ENCODE data around the gene TNXB.
"Not testable (repeated sequence)": the region's sequence is repeated elsewhere in the genome, so short reads cannot be mapped to it uniquely, and the experiment has no call there.

The TNXB gene

DNA sequence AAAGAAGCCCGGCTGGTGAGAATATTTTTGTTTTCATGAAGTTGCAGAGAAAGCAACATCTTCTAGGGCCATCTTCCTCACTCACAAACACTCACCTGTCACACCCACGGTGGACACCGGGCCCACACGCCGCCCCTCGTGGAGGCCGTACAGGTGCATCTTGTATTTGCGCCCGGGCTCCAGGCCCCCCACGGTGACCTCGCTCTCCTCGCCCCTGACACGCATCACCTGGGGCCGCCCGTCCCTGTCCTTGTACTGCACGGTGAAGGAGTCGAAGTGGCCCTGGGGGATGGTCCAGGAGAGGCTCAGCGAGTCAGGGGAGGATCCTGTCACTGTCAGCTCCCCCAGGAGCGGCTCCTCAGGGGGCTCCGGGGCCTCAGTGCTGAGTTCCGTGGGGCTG is 53.4 kb downstream of the TNXB start:
- not testable (repeated sequence) for DNase-seq

DNA sequence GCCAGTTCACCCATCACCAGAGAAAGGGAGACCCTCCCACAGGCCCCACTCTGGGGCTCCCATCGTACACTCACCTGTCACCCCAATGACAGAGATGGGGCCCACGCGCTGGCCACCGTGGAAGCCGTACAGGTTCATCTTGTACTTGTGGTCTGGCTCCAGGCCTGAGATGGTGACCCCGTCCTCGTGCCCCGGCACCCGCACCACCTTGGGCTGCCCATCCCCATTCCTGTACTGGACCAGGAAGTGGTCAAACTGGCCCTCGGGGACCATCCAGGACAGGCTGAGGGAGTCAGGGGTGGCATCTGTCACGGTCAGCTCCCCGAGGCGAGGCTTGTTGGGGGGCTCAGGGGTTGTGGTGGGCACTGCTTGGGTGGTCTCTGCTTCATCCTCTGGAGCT is 55.8 kb downstream of the TNXB start:
- DNase-seq: not testable (repeated sequence)

DNA sequence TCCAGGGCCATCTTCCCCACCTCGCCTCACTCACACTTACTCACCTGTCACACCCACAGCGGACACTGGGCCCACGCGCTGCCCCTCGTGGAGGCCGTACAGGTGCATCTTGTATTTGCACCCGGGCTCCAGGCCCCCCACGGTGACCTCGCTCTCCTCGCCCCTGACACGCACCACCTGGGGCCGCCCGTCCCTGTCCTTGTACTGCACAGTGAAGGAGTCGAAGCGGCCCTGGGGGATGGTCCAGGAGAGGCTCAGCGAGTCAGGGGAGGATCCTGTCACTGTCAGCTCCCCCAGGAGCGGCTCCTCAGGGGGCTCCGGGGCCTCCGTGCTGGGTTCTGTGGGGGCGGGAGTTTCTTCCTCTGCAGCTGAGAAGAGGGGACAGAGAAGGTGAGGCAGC is 56.5 kb downstream of the TNXB start:
- not testable (repeated sequence) for DNase-seq

DNA sequence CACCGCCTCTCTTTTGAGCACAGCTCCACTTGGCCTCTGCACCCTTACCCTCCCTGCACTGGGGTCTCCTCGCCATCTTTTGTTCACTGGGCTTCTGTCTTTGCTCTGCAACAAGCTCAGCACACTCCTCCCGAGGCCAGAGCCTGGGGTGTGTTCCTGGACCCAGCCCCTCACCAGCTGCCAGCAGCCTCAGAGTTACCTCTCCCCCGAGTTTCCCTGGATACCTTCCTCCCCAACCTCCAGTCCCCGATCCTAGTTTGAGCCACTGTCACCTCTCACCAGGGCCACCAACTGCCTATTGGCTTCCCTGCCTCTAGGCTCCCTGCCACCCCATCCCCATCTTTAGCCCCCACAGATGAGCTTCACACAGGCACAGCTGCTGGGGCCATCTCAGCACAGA is 58.6 kb downstream of the TNXB start:
- DNase-seq: no peak

DNA sequence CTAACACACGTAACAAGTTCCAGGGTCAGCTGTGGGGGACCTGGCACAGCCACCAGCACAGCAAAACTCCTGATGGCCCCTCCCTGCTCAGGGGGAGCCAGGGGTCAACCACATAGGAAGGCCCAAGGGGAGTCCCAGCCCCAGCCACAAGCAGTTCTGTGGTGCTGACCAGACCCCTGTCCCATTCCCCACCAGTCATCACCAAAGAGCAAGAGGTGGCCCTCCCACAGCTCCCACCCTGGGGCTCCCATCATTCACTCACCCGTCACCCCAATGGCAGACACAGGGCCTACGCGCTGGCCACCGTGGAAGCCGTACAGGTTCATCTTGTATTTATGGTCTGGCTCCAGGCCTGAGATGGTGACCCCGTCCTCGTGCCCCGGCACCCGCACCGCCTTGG is 59.4 kb downstream of the TNXB start:
- DNase-seq: not testable (repeated sequence)

DNA sequence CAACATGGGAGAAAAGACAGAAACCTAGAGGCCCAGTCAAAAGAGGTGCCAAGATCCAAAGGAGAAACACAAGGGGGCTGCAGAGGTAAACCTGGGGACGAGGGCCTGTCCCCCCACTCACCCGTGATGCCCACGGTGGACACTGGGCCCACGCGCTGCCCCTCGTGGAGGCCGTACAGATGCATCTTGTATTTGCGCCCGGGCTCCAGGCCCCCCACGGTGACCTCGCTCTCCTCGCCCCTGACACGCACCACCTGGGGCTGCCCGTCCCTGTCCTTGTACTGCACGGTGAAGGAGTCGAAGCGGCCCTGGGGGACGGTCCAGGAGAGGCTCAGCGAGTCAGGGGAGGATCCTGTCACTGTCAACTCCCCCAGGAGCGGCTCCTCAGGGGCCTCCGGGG is 60.0 kb downstream of the TNXB start:
- not testable (repeated sequence) for DNase-seq

DNA sequence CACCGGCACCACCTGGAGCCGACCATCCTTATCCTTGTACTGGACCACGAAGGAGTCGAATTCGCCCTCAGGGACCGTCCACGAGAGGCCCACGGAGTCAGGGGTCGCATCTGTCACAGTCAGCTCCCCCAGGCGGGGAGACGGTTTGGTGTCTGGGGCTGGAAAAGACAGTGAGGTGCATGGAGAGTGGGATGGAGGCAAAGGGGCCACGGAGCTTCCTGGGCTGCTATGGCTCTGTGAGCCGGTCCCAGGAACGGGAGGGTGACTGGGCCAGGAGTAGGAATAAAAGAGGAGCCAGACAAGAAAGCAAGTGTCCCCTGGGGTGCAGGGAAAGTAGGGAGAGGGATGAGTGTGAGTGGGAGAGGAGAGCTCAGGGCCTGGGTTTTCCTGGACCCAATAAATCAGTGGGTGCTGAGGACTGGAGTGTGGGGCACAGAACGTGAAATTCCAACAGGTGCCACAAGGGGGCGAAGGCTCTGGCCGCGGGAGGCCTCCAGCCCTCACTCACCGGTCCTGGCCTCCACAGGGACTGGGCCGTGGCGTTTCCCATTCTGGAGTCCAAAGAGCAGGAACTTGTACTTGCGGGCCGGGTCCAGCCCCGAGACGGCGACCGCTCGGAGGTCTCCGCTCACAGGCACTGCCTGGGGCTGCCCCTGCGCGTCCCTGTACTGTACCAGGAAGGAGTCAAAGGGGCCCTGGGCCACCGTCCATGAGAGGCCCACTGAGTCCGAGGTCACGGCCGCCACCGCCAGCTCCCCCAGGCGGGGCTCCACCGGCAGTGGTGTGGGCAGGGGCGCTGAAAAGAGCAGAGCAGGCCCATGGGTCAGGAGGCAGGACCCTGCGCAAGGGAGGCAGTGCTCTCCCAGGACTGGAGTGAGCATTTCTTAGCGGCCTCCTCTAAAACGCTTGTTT is 61.0 kb downstream of the TNXB start:
- no peak for DNase-seq

DNA sequence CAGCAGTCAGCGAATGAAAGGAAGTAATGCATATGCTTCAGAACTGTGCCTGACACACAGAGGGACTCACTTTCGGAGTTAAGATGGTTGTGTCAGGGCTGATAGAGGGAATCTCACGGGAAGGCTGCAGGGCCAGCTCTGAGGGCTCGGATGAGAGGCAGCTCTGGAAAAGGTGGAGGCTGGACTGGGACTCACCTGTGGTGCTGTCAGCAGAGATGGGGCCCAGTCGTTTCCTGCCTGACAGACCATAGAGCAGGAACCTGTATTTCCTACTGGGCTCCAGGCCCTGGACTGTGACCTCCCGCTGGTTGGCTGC is 61.6 kb downstream of the TNXB start:
- no peak for DNase-seq

DNA sequence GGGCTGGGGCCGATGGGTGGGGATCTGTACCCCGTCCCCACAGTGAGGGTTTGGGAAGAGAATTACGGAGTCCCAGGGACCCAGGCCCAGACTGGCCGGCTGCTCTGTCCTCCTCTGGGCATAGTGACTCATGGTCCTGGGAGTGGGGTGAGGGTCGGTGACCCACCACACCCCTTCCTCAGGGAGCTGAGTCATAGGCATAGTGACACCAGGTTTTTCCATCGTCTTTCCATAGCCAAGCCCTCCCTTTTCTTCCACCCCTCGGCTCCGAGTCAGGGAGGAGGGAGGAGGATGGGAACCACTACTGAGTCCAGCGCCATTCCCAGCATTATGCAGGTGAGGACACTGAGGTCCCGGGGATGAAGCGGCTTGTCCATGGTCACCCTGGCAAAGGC is 62.1 kb downstream of the TNXB start:
- DNase-seq: no peak

DNA sequence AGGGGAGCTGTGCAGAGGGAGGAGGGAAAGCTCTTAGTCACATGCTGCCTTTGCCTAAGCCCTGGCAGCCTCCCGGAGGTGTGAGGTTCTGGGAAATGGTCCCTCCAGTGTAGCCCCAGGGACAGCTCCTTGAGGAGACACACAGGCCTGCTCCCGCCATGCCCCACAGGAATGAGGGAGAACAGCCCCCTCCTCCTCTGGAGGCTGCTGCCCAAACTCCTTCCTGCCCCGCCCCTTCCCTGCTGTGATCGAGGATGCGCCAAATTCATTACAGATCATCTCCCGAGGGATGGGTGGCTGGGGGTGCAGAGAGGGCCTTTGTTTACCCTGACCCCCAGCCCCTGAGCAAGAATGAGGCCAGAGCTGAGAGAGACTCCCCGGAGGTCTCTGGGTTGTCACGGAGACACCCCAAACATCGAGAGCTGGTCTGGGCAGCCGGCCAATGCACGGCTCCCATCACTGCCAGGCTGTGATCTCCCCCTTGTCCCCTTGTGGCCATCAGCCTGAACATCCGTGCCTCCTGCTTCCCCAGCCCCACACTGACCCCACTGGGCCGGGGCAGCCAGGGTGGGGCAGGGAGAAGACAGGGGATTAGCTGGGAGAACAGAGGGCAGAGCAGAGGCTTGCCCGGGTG is 62.6 kb downstream of the TNXB start:
- DNase-seq: no peak

DNA sequence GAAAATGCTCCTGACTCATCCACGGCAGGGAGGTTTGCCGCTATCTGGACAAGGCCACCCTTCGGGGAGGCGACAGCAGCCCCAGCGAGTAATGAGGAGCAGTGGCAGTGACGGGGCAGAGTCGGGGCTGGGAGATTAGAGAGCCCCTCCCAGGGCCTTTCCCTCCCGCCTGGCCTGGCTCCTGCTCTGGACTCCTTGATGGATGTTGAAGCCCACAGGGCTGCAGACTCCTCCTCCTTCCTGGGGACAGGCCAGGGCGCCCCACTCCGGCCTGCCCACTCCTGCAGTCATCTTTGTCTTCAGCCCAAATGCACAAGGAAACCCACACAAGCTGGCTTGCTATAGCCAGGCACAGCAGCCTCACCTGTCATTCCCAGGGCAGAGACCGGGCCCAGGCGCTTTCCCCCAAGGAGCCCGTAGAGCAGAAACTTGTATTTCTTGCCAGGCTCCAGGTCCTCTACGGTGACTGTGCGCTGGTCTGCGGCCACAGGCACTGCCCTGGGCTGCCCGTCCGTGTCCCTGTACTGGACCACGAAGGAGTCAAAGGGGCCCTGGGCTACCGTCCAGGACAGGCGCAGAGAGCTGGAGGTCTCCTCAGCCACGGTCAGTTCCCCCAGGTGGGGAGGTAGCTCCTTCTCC is 63.2 kb downstream of the TNXB start:
- no peak for DNase-seq

DNA sequence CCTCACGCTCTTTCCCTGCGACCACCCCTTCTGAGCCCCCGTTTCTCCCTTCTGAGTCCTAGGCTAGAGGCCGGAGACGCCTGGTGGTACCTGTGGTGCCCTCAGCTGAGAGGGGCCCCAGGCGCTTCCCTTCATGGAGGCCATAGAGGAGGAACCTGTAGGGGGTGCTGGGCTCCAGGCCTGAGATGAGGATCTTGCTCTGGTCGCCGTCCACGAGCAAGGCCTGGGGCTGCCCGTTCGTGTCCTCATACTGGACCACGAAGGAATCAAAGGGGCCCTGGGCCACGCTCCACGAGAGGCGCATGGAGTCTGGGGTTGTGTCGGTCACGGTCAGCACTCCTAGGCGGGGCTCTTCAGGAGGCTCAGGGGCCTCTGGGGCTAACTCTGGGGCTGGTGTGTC is 64.2 kb downstream of the TNXB start:
- DNase-seq: not testable (repeated sequence)

DNA sequence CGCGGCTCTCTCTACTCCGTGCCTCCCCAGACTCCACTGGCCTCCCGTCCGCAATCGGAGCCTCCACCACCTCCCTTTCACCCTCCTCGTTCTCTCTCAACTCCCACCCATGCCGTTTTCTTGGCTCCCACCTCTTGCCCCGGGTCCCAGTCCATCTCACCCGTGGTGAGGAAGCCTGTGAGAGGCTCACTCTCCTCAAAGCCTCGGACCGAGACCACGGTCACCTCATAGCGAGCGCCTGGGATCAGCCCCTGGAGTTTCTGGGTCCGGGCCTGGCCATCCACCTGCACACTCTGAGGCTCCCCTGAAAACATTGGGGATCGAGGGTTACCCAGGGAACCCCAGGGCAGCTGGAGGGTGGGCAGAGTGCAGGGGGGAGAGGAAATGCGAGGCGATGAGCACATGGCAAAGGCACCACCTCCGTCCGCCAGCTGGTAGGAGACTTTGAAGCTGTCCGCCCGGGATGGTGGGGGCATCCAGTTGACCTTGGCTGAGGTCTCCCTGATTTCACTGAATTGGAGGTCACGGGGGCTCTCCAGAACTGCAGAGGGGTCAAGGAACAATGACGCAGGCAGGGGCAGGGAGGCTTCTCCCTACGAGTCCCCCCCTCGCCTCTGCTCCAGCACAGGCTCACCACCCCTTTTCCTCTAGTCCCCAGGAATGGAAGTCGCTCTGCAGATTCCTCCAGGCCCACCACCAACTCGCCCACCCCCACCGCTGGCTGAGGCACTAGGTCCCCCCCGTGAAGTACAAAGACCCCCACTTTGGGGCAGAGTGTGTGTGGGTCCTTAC is 65.4 kb downstream of the TNXB start:
- DNase-seq: not testable (repeated sequence)

DNA sequence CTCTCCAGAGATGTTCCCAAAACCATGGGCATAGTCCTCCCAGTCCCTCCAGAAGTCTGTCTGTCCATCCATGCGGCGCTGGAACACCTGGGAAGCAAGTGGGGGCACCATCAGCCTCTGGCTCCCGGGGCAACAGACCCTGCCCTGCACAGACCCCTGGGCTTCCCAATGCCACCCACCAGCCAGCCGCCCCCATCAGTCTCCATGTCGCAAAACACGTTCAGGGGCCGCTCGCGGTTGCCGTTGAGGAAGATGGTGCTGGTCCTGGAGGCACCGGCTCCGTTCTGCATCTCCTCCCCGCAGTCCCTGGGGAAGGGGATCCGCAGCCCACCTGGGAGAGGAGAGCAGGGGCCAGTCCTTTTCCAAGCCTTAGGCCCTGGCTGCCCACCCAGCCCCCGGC is 66.9 kb downstream of the TNXB start:
- not testable (repeated sequence) for DNase-seq

DNA sequence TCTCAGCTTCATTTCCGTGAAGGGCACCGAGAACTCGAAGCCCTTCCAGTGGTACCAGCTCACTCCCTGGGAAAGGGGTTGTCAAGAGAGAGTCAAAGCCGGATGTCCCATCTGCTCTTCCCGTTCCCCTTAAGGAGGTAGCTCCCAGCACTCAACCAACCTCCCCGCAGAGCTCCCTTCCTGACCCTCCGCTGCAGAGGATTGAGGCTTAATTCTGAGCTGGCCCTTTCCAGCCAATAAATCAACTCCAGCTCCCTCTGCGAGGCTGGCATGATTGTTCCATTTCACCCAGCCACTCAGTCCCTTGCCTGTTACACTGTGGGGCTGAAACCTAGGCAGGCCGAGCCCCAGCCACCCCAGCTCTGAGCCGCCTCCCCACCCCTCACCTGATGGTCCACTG is 67.8 kb downstream of the TNXB start:
- not testable (repeated sequence) for DNase-seq

DNA sequence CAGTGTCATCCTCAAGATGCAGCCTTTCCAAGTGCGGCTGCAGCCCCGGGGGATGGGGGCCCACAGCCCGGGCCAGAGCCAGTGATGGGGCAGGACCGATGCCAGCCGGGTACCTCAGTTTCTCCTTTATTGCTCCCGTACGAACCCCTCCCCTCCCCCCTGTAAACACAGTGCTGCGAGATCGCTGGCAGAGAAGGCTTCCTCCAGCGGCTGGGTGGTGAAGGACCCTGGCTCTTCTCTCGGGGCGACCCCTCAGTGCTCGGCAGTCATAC is 68.2 kb downstream of the TNXB start:
- DNase-seq: not testable (repeated sequence)

DNA sequence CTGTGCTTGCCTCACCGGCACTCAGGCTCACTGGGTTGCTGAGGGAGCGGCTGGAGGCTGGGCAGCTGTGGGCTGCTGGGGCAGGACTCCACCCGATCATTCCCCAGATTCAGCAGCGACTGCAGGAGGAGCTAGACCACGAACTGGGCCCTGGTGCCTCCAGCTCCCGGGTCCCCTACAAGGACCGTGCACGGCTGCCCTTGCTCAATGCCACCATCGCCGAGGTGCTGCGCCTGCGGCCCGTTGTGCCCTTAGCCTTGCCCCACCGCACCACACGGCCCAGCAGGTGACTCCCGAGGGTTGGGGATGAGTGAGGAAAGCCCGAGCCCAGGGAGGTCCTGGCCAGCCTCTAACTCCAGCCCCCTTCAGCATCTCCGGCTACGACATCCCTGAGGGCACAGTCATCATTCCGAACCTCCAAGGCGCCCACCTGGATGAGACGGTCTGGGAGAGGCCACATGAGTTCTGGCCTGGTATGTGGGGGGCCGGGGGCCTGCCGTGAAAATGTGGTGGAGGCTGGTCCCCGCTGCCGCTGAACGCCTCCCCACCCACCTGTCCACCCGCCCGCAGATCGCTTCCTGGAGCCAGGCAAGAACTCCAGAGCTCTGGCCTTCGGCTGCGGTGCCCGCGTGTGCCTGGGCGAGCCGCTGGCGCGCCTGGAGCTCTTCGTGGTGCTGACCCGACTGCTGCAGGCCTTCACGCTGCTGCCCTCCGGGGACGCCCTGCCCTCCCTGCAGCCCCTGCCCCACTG is 68.7 kb downstream of the TNXB start:
- DNase-seq: not testable (repeated sequence)

DNA sequence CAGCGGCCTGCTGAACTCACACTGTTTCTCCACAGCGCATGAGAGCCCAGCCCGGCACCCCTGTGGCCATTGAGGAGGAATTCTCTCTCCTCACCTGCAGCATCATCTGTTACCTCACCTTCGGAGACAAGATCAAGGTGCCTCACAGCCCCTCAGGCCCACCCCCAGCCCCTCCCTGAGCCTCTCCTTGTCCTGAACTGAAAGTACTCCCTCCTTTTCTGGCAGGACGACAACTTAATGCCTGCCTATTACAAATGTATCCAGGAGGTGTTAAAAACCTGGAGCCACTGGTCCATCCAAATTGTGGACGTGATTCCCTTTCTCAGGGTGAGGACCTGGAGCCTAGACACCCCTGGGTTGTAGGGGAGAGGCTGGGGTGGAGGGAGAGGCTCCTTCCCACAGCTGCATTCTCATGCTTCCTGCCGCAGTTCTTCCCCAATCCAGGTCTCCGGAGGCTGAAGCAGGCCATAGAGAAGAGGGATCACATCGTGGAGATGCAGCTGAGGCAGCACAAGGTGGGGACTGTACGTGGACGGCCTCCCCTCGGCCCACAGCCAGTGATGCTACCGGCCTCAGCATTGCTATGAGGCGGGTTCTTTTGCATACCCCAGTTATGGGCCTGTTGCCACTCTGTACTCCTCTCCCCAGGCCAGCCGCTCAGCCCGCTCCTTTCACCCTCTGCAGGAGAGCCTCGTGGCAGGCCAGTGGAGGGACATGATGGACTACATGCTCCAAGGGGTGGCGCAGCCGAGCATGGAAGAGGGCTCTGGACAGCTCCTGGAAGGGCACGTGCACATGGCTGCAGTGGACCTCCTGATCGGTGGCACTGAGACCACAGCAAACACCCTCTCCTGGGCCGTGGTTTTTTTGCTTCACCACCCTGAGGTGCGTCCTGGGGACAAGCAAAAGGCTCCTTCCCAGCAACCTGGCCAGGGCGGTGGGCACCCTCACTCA is 69.5 kb downstream of the TNXB start:
- not testable (repeated sequence) for DNase-seq

DNA sequence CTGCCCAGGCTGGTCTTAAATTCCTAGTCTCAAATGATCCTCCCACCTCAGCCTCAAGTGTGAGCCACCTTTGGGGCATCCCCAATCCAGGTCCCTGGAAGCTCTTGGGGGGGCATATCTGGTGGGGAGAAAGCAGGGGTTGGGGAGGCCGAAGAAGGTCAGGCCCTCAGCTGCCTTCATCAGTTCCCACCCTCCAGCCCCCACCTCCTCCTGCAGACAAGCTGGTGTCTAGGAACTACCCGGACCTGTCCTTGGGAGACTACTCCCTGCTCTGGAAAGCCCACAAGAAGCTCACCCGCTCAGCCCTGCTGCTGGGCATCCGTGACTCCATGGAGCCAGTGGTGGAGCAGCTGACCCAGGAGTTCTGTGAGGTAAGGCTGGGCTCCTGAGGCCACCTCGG is 70.3 kb downstream of the TNXB start:
- not testable (repeated sequence) for DNase-seq

DNA sequence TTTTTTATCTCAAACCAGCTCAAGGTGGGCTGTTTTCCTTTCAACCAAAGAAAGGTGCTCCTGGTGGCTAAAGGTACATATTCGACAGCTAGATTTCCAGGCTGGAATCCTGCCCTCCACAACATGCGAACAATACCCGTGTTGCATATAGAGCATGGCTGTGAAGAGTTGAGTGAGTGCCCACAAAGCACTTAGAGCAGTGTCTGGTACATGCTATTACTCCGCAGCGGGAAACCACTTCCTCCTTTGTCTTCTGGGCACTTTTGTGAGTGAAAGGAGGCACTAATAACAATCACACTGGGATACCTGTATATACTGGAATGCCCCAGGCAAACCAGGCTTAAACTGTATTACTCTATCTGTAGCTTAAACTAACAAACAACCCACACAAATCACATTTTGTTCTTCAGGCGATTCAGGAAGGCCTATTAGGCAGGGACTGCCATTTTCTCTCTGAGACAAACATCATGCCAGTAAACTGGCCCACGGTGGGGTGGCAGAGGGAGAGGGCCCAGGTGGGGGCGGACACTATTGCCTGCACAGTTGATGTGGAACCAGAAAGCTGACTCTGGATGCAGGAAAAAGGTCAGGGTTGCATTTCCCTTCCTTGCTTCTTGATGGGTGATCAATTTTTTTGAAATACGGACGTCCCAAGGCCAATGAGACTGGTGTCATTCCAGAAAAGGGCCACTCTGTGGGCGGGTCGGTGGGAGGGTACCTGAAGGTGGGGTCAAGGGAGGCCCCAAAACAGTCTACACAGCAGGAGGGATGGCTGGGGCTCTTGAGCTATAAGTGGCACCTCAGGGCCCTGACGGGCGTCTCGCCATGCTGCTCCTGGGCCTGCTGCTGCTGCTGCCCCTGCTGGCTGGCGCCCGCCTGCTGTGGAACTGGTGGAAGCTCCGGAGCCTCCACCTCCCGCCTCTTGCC is 71.3 kb downstream of the TNXB start, which contains the start of gene CYP21A2:
Gene CYP21A2 (plus strand): TSS at position 818 of the 927 bp plus-strand sequence. CDS start 8 bp downstream, at position 826.
- DNase-seq: not testable (repeated sequence)
